Measurements from ENCODE around the gene AHCY.

DNA sequence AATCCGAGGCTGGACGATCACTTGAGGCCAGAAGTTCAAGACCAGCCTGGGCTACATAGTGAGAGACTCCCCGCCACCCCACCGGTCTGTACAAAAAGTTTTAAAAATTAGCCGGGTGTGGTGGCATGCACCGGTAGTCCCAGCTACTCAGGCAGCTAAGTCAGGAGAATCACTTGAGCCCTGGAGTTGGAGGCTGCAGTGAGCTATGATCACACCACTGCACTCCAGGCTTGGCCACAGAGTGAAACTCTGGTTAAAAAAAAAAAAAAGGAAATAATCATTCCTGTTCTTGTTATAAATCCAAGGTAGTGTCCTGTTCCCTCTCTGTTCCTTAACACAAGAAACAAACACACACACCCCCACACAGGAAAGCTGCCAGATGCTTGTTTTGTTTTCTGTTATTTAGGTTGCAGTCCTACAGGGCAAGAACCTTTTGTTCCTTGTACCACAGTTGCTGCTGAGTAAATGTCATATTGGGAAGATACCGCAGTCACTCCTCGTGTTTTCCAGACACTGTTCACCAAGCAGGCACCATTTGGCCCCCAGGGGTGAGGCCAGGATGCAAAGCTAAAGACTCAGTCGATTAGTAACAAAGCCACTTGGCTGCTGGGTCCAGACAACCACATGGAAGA, 33.0 kb downstream of the AHCY start:
- no peak for TF ChIP-seq POLR2A (IDR thresholded peaks at IDR 0.05)
- no peak for TF ChIP-seq CTCF (IDR thresholded peaks at IDR 0.05)

All from heart left ventricle (tissue), 13 donors.